Liver (tissue), 9 donors: Measurements from ENCODE around the gene NNMT. TPM values are rescaled to one million over a fixed set of nuclear protein-coding genes. Genes with fewer than 3 reads are reported as not detected.

Experiments
- DNase-seq: peaks from one replicate; pipeline ENCODE4 v3.0.0-alpha.2; 2017; ENCODE audit warnings: low spot score
- H3K27ac ChIP-seq, 2 donors: one replicate each; pipeline ENCODE4 v1.7.0; 2013; ENCODE audit warnings: inconsistent platforms in 2 of 2, low read length in 2 of 2, control low read depth in 1 of 2, low read depth in 1 of 2, mild to moderate bottlenecking in 1 of 2
- H3K27me3 ChIP-seq, 4 donors: one replicate each; pipeline versions ENCODE4 v1.6.1 to v1.7.0; 2013; ENCODE audit warnings: low read length in 3 of 4, inconsistent platforms in 1 of 4, mild to moderate bottlenecking in 1 of 4, moderate library complexity in 1 of 4; ENCODE audit not compliant: control insufficient read depth in 4 of 4, insufficient read depth in 4 of 4
- H3K36me3 ChIP-seq, 4 donors: one replicate each; pipeline versions ENCODE4 v1.6.1 to v1.7.0; 2013; ENCODE audit warnings: low read length in 3 of 4, mild to moderate bottlenecking in 3 of 4, low read depth in 1 of 4, moderate library complexity in 1 of 4; ENCODE audit not compliant: control insufficient read depth in 4 of 4, insufficient read depth in 3 of 4
- H3K4me1 ChIP-seq, 4 donors: one replicate each; pipeline versions ENCODE4 v1.6.1 to v1.7.0; 2013; ENCODE audit warnings: low read length in 3 of 4, mild to moderate bottlenecking in 3 of 4, moderate library complexity in 1 of 4; ENCODE audit not compliant: control insufficient read depth in 4 of 4, insufficient read depth in 4 of 4
- H3K4me3 ChIP-seq, 3 donors: one replicate each; pipeline versions ENCODE4 v1.6.1 to v1.7.0; 2013; ENCODE audit warnings: low read length in 3 of 3, control low read depth in 1 of 3, low read depth in 1 of 3, mild to moderate bottlenecking in 1 of 3
- H3K9ac ChIP-seq, 2 donors: one replicate each; pipeline ENCODE4 v1.7.0; 2013; ENCODE audit warnings: low read length in 2 of 2, mild to moderate bottlenecking in 2 of 2, moderate library complexity in 2 of 2, control low read depth in 1 of 2, low read depth in 1 of 2
- H3K9me3 ChIP-seq, 4 donors: one replicate each; pipeline versions ENCODE4 v1.6.1 to v1.7.0; 2013; ENCODE audit warnings: low read length in 3 of 4; ENCODE audit not compliant: control insufficient read depth in 4 of 4
- ATF3 ChIP-seq: IDR thresholded peaks from 2 replicates; pipeline ENCODE4 v1.6.1; 2016; ENCODE audit warnings: antibody characterized with exemption
- CTCF ChIP-seq: fragments of 150-350 bp; IDR thresholded peaks from 2 replicates; pipeline ENCODE4 v1.5.1; 2017; ENCODE audit warnings: improper control_type of control experiment, low read depth, low read length; ENCODE audit not compliant: missing input control
- EGR1 ChIP-seq, 2 donors: IDR thresholded peaks; 2 replicates each; pipeline ENCODE4 v1.6.1; 2016 to 2018; ENCODE audit warnings: antibody characterized with exemption in 2 of 2, low read depth in 2 of 2
- FOXA2 ChIP-seq: IDR thresholded peaks from 2 replicates; pipeline ENCODE4 v1.6.1; 2016; ENCODE audit warnings: antibody characterized with exemption
- GABPA ChIP-seq, 2 donors: IDR thresholded peaks in 1 of 2; conservative IDR thresholded peaks in 1 of 2; 2 replicates each; pipeline ENCODE4 v1.6.1; 2016; ENCODE audit warnings: antibody characterized with exemption in 2 of 2, mild to moderate bottlenecking in 1 of 2, moderate library complexity in 1 of 2
- HNF4A ChIP-seq, 2 donors: conservative IDR thresholded peaks; 2 replicates each; pipeline ENCODE4 v1.6.1; 2016; ENCODE audit warnings: antibody characterized with exemption in 2 of 2, mild to moderate bottlenecking in 2 of 2
- HNF4G ChIP-seq: IDR thresholded peaks from 2 replicates; pipeline ENCODE4 v1.6.1; 2016; ENCODE audit warnings: antibody characterized with exemption
- JUND ChIP-seq, 2 donors: IDR thresholded peaks; 2 replicates each; pipeline ENCODE4 v1.6.1; 2016; ENCODE audit warnings: antibody characterized with exemption in 2 of 2
- MAX ChIP-seq: IDR thresholded peaks from 2 replicates; pipeline ENCODE4 v1.6.1; 2016; ENCODE audit warnings: antibody characterized with exemption
- NR2F2 ChIP-seq: IDR thresholded peaks from 2 replicates; pipeline ENCODE4 v1.6.1; 2016; ENCODE audit warnings: antibody characterized with exemption
- RAD21 ChIP-seq, 2 donors: IDR thresholded peaks; 2 replicates each; pipeline ENCODE4 v1.6.1; 2016; ENCODE audit warnings: antibody characterized with exemption in 2 of 2, mild to moderate bottlenecking in 2 of 2
- REST ChIP-seq: IDR thresholded peaks from 2 replicates; pipeline ENCODE4 v1.6.1; 2016; ENCODE audit warnings: antibody characterized with exemption, mild to moderate bottlenecking
- RXRA ChIP-seq, 2 donors: IDR thresholded peaks; 2 replicates each; pipeline ENCODE4 v1.6.1; 2017 to 2018; ENCODE audit warnings: antibody characterized with exemption in 2 of 2, mild to moderate bottlenecking in 1 of 2
- SP1 ChIP-seq: IDR thresholded peaks from 2 replicates; pipeline ENCODE4 v1.6.1; 2018; ENCODE audit warnings: antibody characterized with exemption, mild to moderate bottlenecking
- TAF1 ChIP-seq: conservative IDR thresholded peaks from 2 replicates; pipeline ENCODE4 v1.6.1; 2016; ENCODE audit warnings: antibody characterized with exemption, mild to moderate bottlenecking
- WGBS: extraction: QIAGEN DNeasy Blood & Tissue Kit; methylation state at CpG from one replicate; pipeline ENCODE4 v1.1.7; 2013; 5-methylcytosine and 5-hydroxymethylcytosine counted together
- polyA plus RNA-seq, 2 donors: library from polyadenylated mRNA; stranded (reverse) in 1 of 2; unstranded in 1 of 2; fragments of 200-250 nt in 1 of 2; fragments of >200 nt in 1 of 2; fragmentation: Nextera tagmentation in 1 of 2; extraction: Ambion mirVana in 1 of 2; gene quantifications; one replicate each; pipeline versions ENCODE4 v1.2.1 to v1.2.3, GENCODE V29; 2013 to 2015
- total RNA-seq, 2 donors: library from RNA; depleted of rRNA; stranded (reverse); fragments of >200 nt; gene quantifications; one replicate each; pipeline ENCODE4 v1.2.3, GENCODE V29; 2014
- donor health status: healthy.
- donor health status: healthy.
- donor health status: healthy.
- donor health status: healthy.
- donor health status: healthy.

Gene NNMT
- total and polyA plus RNA-seq, 4 donors = 0.47 to 3,724 (median 2,877) TPM

GRCh38 chr11:114274637-114275036 is 21.6 kb upstream of the NNMT start:
- H3K4me1 ChIP-seq = peaks cover 4 to 58% (median 35%) of the 10 kb centered on the region in 4 donors
- no peaks in the 10 kb centered on the region for H3K36me3 ChIP-seq
- no peaks in the 10 kb centered on the region for H3K9me3 ChIP-seq
- peak overlapping the region; percentile 13 to 42 for H3K27ac ChIP-seq
- WGBS = 44% methylated on average over 3 of the region's 3 CpGs
- no peak for DNase-seq
- H3K4me3 ChIP-seq = no peak overlapping the region
- no peak overlapping the region for H3K9ac ChIP-seq
- H3K27me3 ChIP-seq = no peaks in the 10 kb centered on the region
- TF ChIP-seq ATF3 (no peak), REST (no peak), GABPA (IDR thresholded peaks at IDR 0.05 in 1 of 2, conservative IDR thresholded peaks at IDR 0.05 in 1 of 2) (no peak), HNF4A (conservative IDR thresholded peaks at IDR 0.05) (peak; percentile 75 to 87), RAD21 (IDR thresholded peaks at IDR 0.05) (peak in 1 of 2 donors; percentile 53), MAX (no peak), JUND (IDR thresholded peaks at IDR 0.05) (no peak), RXRA (IDR thresholded peaks at IDR 0.05) (peak; percentile 84 to 97), HNF4G (peak; percentile 49), CTCF (no peak), EGR1 (IDR thresholded peaks at IDR 0.05; ENCODE audit: low read depth in 2 of 2) (no peak), SP1 (peak; percentile 76), NR2F2 (no peak), TAF1 (no peak), FOXA2 (no peak)

- H3K9me3 ChIP-seq = no peaks in the 10 kb centered on the region
- H3K4me1 ChIP-seq = peaks cover 4 to 59% (median 35%) of the 10 kb centered on the region in 4 donors
- no peaks in the 10 kb centered on the region for H3K27me3 ChIP-seq
- H3K9ac ChIP-seq = no peak overlapping the region
- 78% methylated on average over 3 of the region's 3 CpGs for WGBS
- no peak for DNase-seq
- TF ChIP-seq RXRA (IDR thresholded peaks at IDR 0.05) (peak in 1 of 2 donors; percentile 55), EGR1 (IDR thresholded peaks at IDR 0.05; ENCODE audit: low read depth in 2 of 2) (no peak)
- peak overlapping the region in 1 of 2 donors; percentile 5 for H3K27ac ChIP-seq
- no peak overlapping the region for H3K4me3 ChIP-seq
- no peaks in the 10 kb centered on the region for H3K36me3 ChIP-seq
Observed at GRCh38 chr11:114275280-114275679, 20.9 kb upstream of the NNMT start.
